Activated CD4-positive, alpha-beta T cell treated with anti-CD3 and anti-CD28 coated beads for 36 hours (primary cell): ENCODE data around the gene EIF1AD. TPM values are rescaled to one million over a fixed set of nuclear protein-coding genes. Genes with fewer than 3 reads are reported as not detected.
"Not testable (repeated sequence)": the region's sequence is repeated elsewhere in the genome, so short reads cannot be mapped to it uniquely, and the experiment has no call there.

ENCODE experiments used
- ATAC-seq: fragments of 200-7000 bp; cut with Tn5 transposase; one replicate; pipeline ENCODE4 v1.10.0; 2021; ENCODE audit warnings: mild to moderate bottlenecking, moderate library complexity
- CTCF ChIA-PET: fragments of 350-600 bp; sonication (Branson Sonifier 250); formaldehyde crosslinking; loops from one replicate; lab custom pipeline; 2021; ENCODE audit warnings: antibody characterized with exemption; lab: Charles Lee
- POLR2A ChIA-PET: fragments of 350-600 bp; sonication (Branson Sonifier 250); formaldehyde crosslinking; loops from one replicate; lab custom pipeline; 2021; ENCODE audit warnings: antibody characterized with exemption, inconsistent platforms; lab: Charles Lee
- DNase-seq: peaks from one replicate; pipeline ENCODE4 v3.0.0-alpha.2; 2020
- H3K27ac Mint-ChIP-seq: one replicate; pipeline ENCODE4 v1.8.0; 2021; ENCODE audit warnings: mixed read lengths
- H3K27me3 Mint-ChIP-seq: one replicate; pipeline ENCODE4 v1.8.0; 2021; ENCODE audit warnings: mixed read lengths
- H3K36me3 Mint-ChIP-seq: one replicate; pipeline ENCODE4 v1.8.0; 2021; ENCODE audit warnings: low read depth, mixed read lengths
- H3K4me1 Mint-ChIP-seq: one replicate; pipeline ENCODE4 v1.8.0; 2021; ENCODE audit warnings: mixed read lengths
- H3K4me3 Mint-ChIP-seq: one replicate; pipeline ENCODE4 v1.8.0; 2021; ENCODE audit warnings: mild to moderate bottlenecking, moderate library complexity, mixed read lengths
- H3K9me3 Mint-ChIP-seq: one replicate; pipeline ENCODE4 v1.8.0; 2021; ENCODE audit warnings: low read depth, mixed read lengths
- intact Hi-C, 2 experiments: fragments of 100-400 bp; cut with DNase I in 1 of 2; cut with micrococcal nuclease in 1 of 2; formaldehyde crosslinking; loops; one replicate each; pipeline versions ENCODE4 v1.14.2 to v1.15.1; 2022 to 2024; cut with DNase I, micrococcal nuclease
- total RNA-seq, 2 experiments: library from RNA; stranded (reverse); gene quantifications; one replicate each; pipeline ENCODE4 v1.2.3, GENCODE V29; 2021

The EIF1AD gene
- total RNA-seq, 2 experiments from 2014 or later, result 45.1 to 52.2 TPM

DNA sequence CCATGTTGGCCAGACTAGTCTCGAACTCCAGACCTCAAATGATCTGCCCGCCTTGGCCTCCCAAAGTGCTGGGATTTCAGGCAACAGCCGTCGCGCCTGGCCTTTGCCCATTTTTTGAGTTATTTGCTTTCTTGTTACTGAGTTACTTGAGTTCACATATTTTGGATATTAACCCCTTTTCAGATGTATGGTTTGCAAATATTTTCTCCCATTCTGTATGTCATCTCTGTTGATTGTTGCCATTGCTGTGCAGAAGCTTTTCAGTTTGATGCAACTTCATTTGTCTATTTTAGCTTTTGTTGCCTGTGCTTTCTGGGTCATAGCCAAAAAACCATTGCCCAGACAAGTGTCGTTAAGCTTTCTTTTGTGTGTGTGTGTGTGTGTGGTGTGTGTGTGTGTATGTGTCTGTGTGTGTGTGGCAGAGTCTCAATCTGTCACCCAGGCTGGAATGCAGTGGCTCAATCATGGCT, 49.9 kb downstream of the EIF1AD start:
- no peak for DNase-seq
- no peak overlapping the region for H3K27ac Mint-ChIP-seq
- peaks cover 9% of the 10 kb centered on the region for H3K4me1 Mint-ChIP-seq
- intact Hi-C loops, result no loop called here
- ChIA-PET CTCF (interaction anchor here (0.6 to 1.1 kb wide), 3 partner anchors 64 to 92 kb away, joined by 3 to 5 read pairs (median 4); partner anchors contain the start of genes FIBP and MUS81), POLR2A (interaction anchor here (0.6 kb wide), 2 partner anchors 9 to 447 kb away, joined by 4 to 5 read pairs; no protein-coding TSS in a partner anchor)
- H3K27me3 Mint-ChIP-seq, result no peaks in the 10 kb centered on the region
- H3K36me3 Mint-ChIP-seq, result no peaks in the 10 kb centered on the region
- H3K4me3 Mint-ChIP-seq, result no peak overlapping the region
- H3K9me3 Mint-ChIP-seq, result no peaks in the 10 kb centered on the region
- no peak for ATAC-seq

DNA sequence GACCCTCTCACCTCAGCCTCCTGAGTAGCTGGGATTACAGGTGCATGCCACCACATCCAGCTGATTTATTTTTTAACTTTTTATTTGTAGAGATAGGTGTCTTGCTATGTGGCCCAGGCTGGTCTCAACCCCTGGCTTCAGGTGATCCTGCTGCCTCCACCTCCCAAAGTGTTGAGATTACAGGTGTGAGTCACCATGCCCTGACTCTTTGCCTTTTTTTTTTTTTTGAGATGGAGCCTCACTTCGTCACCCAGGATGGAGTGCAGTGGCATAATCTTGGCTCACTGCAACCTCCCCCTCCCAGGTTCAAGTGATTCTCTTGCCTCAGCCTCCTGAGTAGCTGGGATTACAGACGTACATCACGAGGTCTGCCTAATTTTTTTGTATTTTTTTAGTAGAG, 50.3 kb downstream of the EIF1AD start:
- DNase-seq, ATAC-seq, H3K4me1 Mint-ChIP-seq, H3K27me3 Mint-ChIP-seq, intact Hi-C loops, POLR2A ChIA-PET, H3K27ac Mint-ChIP-seq, H3K36me3 Mint-ChIP-seq, H3K9me3 Mint-ChIP-seq, H3K4me3 Mint-ChIP-seq: not testable (repeated sequence)
- CTCF ChIA-PET, result interaction anchor here (0.6 to 1.1 kb wide), 4 partner anchors 26 to 91 kb away, joined by 3 to 5 read pairs (median 4); partner anchors contain the start of genes FIBP and MUS81

DNA sequence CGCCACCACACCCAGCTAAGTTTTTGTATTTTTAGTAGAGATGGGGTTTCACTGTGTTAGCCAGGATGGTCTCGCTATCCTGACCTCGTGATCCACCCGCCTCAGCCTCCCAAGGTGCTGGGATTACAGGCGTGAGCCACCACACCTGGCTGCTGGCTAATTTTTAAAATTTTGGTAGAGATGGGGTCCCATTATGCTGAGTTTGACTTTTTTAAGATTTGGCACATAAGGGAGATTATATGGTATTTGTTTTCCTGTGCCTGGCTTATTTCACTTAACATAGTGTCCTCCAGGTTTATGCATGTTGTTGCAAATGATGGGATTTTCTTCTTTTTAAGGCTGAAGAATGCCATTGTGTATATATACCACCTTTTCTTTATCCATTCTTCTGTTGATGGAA, 51.2 kb downstream of the EIF1AD start:
- H3K4me1 Mint-ChIP-seq, H3K36me3 Mint-ChIP-seq, intact Hi-C loops, H3K4me3 Mint-ChIP-seq, H3K9me3 Mint-ChIP-seq, H3K27ac Mint-ChIP-seq, ATAC-seq, POLR2A ChIA-PET, DNase-seq, H3K27me3 Mint-ChIP-seq: not testable (repeated sequence)
- CTCF ChIA-PET, result interaction anchor here (0.6 to 1.0 kb wide), 2 partner anchors 25 to 71 kb away, joined by 3 read pairs; no protein-coding TSS in a partner anchor

DNA sequence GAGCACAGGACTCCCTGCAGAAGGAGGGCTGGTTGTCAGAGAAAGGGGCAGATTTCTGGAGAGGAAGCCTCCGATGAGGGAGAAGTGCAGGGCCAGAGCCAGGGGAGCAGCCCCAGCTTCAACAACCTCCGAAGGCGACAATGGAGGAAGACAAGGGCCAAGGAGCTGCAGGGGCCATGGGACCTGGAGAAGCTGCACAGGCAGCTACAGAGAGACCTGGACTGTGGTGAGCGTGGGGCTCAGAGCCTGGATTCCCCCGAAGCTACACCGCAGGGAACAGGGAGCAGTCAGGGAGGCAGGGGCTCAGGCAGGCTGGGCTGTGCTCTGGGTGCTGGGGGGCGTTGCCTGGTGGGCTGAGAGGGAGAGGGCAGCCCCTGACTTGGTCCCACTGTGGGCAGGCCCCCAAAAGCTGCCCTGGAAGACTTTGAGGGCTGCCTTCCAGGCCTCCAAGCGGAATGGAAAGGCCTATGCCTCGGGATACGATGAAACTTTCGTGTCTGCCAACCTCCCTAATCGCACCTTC, 54.3 kb downstream of the EIF1AD start:
- H3K4me3 Mint-ChIP-seq, result no peak overlapping the region
- ATAC-seq (no peak), DNase-seq (no peak)
- POLR2A ChIA-PET, result no interaction called here
- H3K27me3 Mint-ChIP-seq, result no peaks in the 10 kb centered on the region
- CTCF ChIA-PET, result interaction anchor here (0.6 to 1.0 kb wide), 3 partner anchors 11 to 97 kb away, joined by 3 read pairs; no protein-coding TSS in a partner anchor
- no peak overlapping the region for H3K27ac Mint-ChIP-seq
- intact Hi-C loops, result no loop called here
- H3K36me3 Mint-ChIP-seq, result no peaks in the 10 kb centered on the region
- no peaks in the 10 kb centered on the region for H3K9me3 Mint-ChIP-seq
- no peaks in the 10 kb centered on the region for H3K4me1 Mint-ChIP-seq

DNA sequence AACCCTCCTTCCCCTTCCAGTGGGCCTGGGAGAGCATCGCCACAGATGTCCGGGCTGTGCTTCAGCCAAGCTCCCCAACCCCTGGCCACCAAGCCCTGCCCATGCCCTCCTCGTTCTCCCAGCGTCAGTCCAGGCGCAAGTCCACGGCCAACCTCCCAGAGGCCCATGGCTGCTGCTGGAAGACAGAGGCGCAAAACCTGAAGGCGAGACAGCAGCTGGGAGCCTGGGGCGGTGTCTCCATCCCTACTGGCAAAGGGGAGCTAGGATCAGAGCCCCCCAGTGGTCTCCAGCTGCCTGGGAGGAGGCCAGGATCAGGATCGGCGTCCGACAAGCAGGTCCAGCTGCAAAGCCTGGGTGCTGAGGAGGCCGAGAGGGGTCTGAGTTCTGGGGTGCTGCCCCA, 54.8 kb downstream of the EIF1AD start:
- no peak for ATAC-seq
- no peaks in the 10 kb centered on the region for H3K9me3 Mint-ChIP-seq
- ChIA-PET CTCF (interaction anchor here (0.8 to 1.0 kb wide), 2 partner anchors 62 to 98 kb away, joined by 3 read pairs; no protein-coding TSS in a partner anchor), POLR2A (no interaction called here)
- intact Hi-C loops, result no loop called here
- no peak for DNase-seq
- no peak overlapping the region for H3K4me3 Mint-ChIP-seq
- H3K27ac Mint-ChIP-seq, result no peak overlapping the region
- H3K36me3 Mint-ChIP-seq, result no peaks in the 10 kb centered on the region
- H3K4me1 Mint-ChIP-seq, result no peaks in the 10 kb centered on the region
- no peaks in the 10 kb centered on the region for H3K27me3 Mint-ChIP-seq

DNA sequence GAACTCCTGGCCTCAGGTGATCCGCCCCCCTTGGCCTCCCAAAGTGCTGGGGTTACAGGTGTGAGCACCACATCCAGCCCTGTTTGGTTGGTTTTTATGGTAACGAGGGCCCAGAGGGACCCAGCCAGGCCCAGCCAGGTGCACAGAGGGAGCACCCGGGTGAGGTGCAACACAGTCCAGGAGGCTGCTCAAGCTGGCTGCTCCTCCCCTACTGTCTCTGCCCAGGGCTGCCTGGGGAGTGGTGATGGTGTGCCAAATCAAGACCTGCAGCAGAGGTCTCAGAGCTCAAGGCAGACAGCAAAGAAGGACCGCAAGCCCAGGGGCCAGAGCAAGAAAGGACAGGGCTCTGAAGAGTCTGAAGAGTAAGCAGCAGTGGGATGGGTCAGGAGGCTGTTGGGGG, 55.3 kb downstream of the EIF1AD start:
- no peak overlapping the region for H3K4me3 Mint-ChIP-seq

More for the DNA sequence above, 55.3 kb downstream of the EIF1AD start:
- no peak for ATAC-seq
- Mint-ChIP-seq H3K36me3 (no peaks in the 10 kb centered on the region), H3K4me1 (peaks cover under 1% of the 10 kb centered on the region), H3K27ac (no peak overlapping the region), H3K9me3 (no peaks in the 10 kb centered on the region), H3K27me3 (no peaks in the 10 kb centered on the region)
- DNase-seq, result no peak
- ChIA-PET POLR2A (no interaction called here), CTCF (interaction anchor here (0.8 to 1.0 kb wide), 2 partner anchors 61 to 98 kb away, joined by 3 read pairs; no protein-coding TSS in a partner anchor)
- intact Hi-C loops, result no loop called here

Other genes with a start within 250 kb of the EIF1AD start
- 10 to 100 TPM; 11.7 to 14.4 TPM for gene AP5B1, start 221.2 kb downstream of the EIF1AD start, total RNA-seq
- under 1 TPM; 0.09 to 0.19 TPM for gene OVOL1, start 215.1 kb downstream of the EIF1AD start, total RNA-seq
- 1 to 10 TPM; 2.9 to 3.0 TPM for gene SNX32, start 168.2 kb downstream of the EIF1AD start, total RNA-seq
- 1,000 to 10,000 TPM in 1 of 2 experiments, 100 to 1,000 TPM in 1; 888 to 1,074 TPM for gene CFL1, start 144.0 kb downstream of the EIF1AD start, total RNA-seq
- 10 to 100 TPM; 59.2 to 67.8 TPM for gene MUS81, start 141.7 kb downstream of the EIF1AD start, total RNA-seq
- gene EFEMP2, start 129.4 kb downstream of the EIF1AD start, total RNA-seq, result 10 to 100 TPM; 20.2 to 23.4 TPM
- 1 to 10 TPM; 1.7 TPM for gene CTSW, start 122.3 kb downstream of the EIF1AD start, total RNA-seq
- 100 to 1,000 TPM in 1 of 2 experiments, 10 to 100 TPM in 1; 95.4 to 121 TPM for gene FIBP, start 113.7 kb downstream of the EIF1AD start, total RNA-seq
- gene CCDC85B, start 111.5 kb downstream of the EIF1AD start, total RNA-seq, result 10 to 100 TPM; 25.5 to 45.0 TPM
- gene FOSL1, start 101.8 kb downstream of the EIF1AD start, total RNA-seq, result 10 to 100 TPM; 11.1 to 11.3 TPM
- gene C11orf68, start 83.1 kb downstream of the EIF1AD start, total RNA-seq, result 10 to 100 TPM; 21.4 to 22.9 TPM
- 100 to 1,000 TPM; 111 to 158 TPM for gene DRAP1, start 82.7 kb downstream of the EIF1AD start, total RNA-seq
- not detected for gene TSGA10IP, start 56.7 kb downstream of the EIF1AD start, total RNA-seq
- 10 to 100 TPM; 54.7 to 84.5 TPM for gene SART1, start 40.4 kb downstream of the EIF1AD start, total RNA-seq
- 100 to 1,000 TPM; 233 to 293 TPM for gene BANF1, start 346 bp upstream of the EIF1AD start, total RNA-seq
- gene CST6, start 9.9 kb upstream of the EIF1AD start, total RNA-seq, result not detected
- not detected for gene CATSPER1, start 24.3 kb upstream of the EIF1AD start, total RNA-seq
- under 1 TPM; 0.51 to 0.69 TPM for gene GAL3ST3, start 47.0 kb upstream of the EIF1AD start, total RNA-seq
- gene SF3B2, start 50.2 kb upstream of the EIF1AD start, total RNA-seq, result 100 to 1,000 TPM; 265 to 270 TPM
- gene PACS1, start 68.1 kb upstream of the EIF1AD start, total RNA-seq, result 10 to 100 TPM; 76.6 to 90.7 TPM